ENCODE measurements around the gene TMEM250.
A peak's percentile ranks its signal among the peaks of the same experiment; 100 is the strongest.

TMEM250 gene

DNA sequence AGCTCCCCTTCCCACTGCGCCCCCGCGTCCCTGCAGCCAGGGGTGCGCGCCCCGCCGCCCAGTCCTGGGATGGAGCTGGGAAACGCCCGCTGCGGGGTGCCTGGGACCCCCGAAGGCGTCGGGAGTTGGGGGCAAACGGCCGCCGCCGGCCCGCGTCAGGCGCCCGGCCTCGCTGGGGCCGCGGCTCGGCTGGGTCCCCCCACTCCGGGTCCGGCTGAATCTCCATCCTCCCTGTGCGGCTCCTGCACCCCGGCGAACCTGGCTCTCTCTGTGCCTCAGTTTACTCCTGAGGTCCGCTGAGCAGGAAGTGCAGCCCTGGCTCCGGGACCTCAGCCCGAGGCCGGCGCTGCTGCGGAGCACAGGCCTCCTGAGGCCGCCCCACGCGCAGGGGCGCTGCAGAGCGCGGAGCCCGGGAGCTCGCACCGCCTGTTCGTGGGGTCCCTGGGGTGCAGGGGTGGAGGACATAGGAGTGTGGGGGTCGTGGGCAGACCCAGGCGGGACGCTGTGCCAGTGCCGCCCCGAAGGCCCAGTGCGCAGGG, 13.9 kb upstream of the TMEM250 start:
- no peak for DNase-seq (ENCODE audit: low spot score)

DNA sequence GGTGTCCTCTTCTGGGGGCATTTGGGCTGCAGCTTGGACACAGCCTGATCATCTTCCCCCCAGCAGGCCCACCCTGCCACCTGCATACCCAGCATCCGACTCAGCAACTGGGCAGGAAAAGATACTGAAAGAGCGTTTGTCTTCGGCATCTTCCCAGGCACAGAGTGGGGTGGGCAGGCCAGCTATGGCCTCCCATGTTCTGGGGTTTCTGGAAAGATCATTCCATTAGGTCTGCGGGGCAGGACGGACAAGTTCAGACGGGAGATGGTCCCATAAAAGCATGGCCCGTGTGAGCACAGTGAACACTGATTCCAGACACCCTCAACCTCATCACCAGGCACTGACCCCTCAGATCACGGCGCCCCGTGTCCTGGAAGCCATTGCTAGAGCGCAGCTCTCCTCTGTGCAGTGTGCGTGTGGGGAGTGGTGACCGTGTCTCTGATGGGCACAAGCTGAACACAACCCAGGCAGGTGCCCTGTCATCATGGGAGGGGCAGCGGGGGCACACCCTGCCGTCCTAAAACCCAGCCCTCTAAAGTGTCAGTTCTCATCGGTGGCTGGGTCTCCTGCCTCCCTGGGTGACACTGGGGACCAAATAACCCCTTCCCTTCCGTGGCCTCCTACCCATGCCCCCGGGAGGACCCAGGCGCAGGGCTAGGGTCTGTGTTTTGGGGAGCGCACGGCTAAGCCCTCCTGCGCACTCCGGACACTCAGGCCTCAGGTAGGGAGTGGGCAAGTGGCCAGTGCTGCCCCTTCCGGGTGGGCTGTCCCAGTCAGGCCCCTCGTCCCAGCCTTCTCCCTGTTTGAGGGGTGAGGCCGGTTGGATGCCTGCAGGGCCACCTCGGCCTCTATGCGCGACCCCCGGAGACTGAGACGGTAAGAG, 13.2 kb upstream of the TMEM250 start:
- no peak for DNase-seq (ENCODE audit: low spot score)

DNA sequence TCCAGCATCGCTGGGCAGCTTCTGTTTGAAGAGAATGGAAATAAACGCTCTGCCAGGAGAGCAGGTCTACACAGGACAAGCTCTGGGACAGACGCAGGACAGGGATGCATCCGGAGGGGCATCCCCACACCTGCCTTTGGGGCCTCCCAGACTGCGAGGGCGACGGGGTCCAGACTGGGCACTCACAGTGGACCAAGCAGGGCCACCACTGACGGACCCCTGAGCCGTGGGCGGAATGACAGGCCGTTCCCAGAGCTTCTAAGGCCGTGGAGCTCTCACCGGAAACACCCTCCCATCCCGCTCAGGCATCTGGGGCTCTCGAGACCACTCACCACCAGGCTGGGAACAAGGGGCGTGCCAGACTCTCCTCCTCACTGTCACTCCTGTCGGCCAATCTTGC, 10.5 kb upstream of the TMEM250 start:
- no peak for DNase-seq (ENCODE audit: low spot score)

DNA sequence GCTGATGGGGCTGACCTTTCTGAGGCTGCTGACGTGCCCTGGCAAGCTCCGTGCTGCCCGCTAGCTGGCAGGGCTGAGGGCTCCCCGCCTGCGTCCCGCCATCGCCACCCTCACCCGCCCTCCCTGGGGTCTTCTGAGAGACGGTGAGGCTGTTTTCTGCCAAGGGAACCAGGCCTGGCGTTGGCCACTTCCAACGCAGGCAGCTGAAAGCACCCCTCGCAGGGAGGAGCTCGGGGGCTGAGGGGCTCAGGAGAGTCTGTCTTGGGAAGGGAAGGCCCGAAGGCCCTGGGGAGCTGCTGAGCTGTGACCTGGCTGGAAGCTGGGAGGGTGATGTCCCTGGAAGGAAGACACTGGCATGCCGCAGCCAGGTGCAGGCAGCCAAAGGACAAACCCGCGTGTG, 9.8 kb upstream of the TMEM250 start:
- DNase-seq (ENCODE audit: low spot score) = no peak

DNA sequence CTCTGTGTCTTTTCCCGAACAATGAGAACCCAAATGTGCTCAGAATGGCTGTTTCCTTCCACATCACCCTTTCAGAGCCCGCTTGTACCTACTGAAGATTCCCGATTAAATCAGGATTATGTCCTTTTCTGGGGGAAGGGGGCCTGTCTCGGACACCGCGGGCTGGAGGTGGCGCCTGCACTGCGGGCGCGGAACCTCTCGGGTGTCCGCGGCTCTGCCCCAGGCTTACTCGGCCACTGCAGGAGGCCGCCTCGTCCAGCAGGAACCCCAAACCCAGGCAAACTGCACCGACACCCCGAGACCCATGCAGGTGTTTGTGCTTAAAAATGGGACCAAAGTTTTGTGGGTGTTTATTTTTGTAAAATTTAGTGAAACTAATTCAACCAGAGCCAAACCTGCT, 8.6 kb upstream of the TMEM250 start:
- no peak for DNase-seq (ENCODE audit: low spot score)

DNA sequence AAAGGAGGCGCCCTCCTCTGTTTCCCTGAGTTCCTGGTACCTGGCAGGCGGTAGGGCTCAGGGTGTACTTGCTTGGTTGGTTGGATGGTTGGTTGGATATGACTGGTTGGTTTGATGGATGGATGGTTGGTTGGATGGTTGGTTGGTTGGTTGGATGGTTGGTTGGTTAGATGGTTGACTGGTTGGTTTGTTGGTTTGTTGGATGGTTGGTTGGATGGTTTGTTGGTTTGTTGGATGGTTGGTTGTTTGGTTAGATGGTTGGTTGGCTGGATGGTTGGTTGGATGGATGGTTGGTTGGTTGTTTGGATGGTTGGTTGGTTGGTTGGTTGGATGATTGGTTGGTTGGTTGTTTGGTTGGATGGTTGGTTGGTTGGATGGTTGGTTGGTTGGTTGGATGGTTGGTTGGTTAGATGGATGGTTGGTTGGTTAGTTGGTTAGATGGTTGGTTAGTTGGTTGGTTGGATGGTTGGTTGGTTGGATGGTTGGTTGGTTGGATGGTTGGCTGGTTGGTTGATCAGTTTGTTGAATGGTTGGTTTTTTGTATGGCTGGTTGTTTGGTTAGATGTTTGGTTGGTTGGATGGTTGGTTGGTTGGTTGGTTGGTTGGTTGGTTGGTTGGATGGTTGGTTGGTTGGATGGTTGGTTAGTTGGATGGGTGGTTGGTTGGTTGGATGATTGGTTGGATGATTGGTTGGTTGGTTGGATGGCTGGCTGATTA, 6.5 kb upstream of the TMEM250 start:
- no peak for DNase-seq (ENCODE audit: low spot score)

DNA sequence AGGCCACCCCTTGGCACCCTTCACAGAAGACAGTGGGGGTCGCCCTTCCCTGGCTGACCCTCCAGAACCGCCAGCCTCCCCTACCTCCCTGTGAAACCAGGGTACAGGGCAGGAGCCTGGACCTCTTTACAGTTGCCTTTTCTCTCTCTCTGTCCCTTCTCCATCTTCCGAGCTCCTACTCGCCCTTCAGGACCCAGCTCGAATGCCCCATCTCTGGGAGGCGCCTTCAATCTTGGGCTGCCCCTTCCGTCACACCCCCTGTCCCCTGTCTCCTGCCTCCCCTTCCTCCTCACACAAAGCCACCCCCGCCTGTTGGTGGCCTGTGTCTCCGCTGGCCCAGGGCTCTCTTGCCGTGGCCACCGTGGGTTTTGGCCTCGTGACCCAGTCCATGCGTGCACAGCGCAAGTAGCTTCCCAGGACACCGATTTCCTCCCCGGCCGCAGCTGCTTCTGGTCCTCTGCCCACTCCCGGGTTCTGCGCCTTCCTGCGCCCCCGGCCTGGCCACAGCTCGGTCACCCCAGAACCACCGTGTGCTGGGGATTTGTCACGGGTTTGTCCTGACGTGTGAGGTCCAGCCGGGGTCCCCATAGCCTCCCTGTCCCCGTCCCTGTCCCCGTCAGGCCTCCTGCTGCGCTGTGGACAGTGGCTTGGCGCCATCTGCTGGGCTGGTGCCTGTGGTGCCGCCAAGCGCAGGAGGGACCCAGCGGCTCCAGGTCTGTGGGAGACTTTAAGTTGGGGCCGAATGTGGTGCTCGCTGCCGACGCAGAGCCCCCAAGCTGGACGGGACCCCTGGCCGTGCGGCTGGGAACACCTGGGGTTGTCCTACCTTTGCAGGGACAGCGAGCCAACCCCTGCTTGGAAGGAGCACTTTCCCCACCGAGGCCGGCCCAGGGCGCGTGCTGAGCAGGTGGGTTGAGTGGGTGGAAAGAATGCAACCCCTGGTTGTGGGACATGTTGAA, 4.0 kb upstream of the TMEM250 start:
- peak; percentile 87 for DNase-seq (ENCODE audit: low spot score)

DNA sequence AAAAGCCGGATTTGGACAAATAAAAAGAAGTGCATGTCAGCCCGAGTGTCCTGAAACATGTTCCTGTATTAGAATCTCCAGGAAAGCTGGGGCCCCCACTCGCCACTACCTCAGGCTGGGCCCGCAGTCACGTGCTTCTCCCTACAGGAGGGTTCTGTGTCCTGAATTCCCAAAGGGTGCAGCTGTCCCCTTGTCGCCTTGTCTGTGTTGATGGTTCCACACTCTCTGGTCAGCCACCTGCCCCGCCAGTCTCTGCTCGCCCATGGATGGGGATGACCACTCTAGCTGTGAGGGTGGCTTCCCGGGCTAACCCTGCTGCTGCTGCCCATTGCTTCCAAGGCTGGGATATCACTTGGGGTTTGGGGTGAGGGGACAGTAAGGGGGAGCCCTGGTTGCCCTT, 3.1 kb upstream of the TMEM250 start:
- DNase-seq (ENCODE audit: low spot score) = no peak

DNA sequence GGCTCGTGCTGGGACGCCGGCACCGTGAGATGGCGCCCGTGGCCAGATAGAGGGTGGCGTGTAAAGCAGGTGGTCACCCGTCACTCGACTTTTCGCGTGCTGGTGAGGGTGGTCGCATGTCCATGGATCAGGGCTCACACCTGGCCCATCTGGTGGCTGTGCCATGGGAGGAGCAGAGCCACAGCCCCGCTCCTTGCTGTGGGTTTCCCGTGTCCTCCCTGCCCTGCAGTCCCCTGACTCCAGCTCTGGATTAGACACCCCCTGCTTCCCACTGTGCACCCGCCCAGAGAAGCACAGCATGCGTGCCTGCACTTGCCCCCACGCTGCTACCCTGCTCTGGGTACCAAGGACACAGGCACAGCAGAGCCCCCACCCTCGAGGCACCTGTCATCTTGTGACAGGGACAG, 1.8 kb upstream of the TMEM250 start:
- no peak for DNase-seq (ENCODE audit: low spot score)

DNA sequence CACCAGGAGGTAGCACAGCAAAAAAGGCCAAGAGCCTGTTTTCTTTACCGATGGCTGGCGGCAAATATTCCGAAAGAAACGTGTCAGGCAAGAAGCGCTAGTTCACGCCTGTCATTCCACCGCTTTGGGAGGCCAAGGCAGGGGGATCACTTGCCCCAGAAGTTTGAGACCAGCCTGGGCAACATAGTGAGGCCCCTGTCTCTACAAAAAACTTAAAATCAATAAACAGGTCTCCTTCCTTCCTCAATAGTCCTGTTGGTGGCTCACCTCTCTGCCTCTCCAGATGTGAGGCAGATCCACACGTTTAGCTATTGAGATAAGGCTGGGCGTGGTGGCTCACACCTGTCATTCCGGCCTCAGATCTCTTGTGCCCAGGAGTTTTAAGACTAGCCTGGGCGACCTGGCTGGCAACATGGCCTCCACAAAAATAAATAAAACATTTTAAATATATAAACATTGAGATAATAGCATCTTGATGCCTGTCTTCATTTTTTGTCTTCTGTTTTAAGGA, 1.3 kb upstream of the TMEM250 start:
- no peak for DNase-seq (ENCODE audit: low spot score)

DNA sequence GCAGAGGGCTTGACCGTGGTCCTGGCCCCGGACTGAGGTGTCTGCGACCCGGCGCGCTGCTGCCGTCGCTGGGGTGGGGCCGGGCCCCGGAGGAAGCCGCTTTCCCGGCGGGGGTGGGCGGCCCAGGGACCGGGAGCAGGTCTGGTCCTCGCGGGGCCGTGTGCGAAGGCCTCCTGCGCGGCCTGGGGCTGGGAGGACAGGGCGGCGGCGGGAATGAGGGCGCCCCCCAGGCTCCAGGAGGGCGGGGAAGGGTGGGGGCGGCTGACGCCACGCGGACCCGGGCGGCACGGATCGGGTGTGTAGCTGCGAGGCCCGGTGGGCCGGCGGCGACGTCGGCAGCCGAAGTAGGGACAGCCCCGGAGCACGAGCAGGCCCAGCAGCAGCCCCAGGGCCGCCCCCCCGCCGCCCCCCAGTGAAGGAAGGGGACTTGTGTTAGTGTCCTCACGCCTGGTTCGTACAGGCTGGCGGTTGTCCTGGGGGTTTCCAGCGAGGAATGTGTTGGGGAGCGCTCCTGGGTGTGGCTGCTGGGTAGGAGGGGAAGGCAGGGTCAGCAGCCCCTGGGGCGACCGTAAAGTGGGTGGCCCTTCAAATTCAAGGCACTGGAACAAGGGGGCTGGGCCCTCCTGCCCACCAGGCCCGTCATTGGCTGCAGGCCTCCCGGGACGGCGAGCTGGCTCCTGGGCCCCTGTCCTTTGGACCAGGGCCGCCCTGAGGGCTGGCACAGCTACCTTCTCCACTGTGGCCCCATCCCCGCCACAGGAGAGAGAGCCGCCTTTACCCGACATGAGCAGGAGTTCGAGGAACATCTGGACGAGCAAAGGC, 597 bp upstream of the TMEM250 start:
- DNase-seq (ENCODE audit: low spot score) = no peak

DNA sequence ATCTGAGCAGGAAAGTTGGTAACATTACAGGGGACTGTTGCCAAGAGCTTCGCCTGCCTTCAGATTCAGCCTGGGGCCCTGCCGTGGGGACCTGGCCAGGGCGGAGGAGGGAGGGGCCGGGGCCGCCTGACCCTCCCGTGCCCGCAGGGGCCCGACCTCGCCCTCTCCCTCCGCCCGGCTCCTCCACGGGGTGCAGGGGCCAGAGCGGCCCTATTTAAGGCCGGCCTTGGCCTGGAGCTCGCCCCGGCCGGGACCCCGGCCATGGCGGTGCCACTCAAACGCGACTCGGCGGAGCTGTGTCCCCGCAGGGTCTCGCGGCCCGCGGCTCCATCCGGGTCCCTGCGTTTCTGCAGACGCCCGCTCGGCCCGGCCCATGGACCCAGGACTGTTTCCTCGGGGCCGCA, 757 bp downstream of the TMEM250 start:
- DNase-seq (ENCODE audit: low spot score) = no peak

DNA sequence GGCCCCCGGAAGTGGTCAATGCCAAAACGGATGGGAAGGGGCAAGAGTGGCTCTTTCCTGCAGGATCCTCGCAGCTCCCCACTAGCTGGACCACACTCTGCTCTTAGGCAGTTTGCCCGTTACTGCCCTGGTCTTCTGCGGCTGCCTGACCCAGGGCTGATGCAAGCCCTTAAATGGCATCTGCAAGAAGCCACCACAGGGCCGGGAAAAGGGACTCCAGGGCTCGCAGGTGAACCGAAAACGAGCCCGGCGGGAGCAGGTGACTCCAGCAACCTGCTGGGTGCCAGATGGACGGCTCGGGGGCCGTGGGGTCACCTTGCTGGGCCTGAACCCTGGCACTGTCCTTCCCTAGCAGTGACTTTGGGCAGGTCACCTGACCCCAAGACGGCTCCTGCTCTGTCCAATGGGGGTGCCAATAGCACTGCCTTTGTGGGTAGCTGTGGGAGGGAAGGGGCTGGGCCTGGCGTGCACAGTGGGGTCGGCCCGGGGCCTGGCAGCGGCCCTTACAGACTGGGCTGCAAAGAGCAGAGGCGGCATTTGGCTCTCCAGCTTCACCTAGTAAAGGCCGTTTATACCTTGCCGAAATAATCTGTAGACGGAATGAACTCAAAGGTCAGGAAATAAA, 1.3 kb downstream of the TMEM250 start:
- no peak for DNase-seq (ENCODE audit: low spot score)

DNA sequence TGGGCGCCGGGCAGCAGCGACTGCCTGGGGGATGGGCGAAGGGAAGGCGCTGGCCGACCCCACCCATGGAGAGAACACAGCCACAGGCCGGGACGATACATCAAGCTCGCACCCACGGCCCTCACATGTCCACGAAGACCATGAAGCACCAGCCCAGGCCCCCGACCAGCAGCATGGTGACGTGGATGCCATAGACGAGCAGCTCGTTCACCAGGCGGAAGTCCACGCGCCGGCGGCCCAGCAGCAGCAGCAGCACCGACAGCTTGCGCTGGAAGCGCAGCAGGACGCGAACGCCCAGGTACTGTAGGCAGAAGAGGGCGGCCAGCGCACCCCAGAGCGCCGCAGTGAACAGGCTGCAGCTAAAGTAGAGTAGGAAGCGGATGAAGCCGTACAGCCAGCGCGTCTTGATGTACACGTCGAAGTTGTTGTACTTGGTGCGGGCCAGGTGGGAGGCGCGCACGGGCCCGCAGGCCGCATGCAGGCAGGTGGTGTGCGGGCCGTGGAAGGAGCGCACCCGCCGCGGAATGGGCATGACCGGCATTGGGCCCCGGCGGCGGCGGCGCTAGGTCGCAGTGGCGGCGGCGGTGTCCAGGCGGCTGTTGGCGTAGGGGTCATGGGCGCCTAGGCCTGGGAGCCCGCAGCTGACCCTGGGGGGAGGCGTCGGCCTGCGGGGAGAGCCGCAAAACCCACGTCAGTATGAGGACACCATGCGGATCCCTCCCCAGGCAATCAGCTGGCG, 2.1 kb downstream of the TMEM250 start:
- DNase-seq (ENCODE audit: low spot score) = no peak

DNA sequence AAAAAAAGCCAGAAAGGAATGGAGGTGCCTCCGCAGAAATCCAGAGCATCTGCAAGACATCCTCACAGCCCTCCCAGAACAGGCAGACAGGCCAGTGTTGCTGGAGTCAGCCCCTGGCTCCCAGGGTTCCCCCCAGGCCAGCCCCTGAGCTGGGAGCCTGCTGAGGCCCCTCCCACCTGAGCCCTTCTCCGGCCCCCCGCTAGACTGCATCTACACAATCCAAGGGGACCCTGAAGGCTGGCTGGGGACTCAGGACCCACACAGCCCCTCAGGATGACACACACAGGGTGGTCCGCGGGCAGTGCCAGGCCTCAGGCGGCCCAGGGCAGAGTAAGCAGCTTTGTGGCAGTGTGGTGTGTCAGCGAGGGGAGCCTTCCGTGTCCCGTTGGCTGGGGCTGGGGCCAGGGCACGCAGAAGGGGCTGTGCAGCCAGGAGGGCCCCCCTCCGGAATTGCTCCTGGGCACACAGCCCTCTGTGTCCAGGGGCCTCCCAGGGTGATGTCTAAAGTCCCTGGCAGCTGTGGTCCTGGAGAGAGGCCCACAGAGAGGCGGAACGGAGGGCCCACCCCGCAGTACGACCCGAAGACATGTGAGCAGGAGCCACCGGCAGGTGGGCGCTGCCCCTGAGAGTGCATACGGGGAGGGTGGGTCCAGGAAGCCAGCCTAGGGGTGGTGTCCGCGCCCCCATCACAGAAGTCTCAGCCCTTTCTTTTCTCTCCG, 2.9 kb downstream of the TMEM250 start:
- no peak for DNase-seq (ENCODE audit: low spot score)

DNA sequence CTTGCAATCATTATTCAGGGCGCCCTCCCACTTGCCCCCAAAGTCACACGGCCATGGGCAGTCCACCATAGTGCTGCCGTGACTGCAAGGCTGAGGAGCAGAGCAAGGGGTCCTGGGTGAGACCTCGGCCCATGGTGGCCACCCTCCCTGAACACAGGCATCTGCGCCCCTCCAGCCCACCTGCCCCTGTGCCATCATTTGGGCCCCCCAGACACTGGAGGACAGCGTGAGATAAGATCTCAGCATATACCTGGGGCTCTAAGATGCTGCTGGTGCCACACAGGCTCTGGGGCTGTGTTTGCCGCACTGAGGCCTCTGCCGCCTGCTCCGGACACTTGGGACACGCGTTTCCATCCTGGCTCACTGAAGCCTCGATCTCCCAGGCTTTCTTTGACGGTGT, 3.5 kb downstream of the TMEM250 start:
- no peak for DNase-seq (ENCODE audit: low spot score)

DNA sequence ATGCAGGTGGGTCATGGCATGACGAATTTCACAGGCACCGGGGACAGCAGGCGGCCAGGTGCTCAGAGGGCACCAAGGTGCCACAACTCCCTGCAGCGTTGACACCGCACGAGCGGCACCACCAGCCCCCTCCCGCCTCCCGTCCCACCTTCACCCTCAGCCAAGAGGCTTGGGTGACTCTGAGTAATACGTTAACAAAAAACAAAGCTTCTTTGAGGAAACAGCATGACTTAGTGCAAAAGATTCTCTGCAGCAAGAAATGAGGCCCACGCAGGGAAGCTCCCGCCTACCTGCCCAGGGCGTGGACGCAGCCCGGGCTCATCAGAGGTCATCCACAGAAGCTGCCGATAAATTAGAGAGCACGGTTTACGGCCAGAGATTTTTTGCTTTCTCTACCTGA, 4.1 kb downstream of the TMEM250 start:
- DNase-seq (ENCODE audit: low spot score) = no peak

DNA sequence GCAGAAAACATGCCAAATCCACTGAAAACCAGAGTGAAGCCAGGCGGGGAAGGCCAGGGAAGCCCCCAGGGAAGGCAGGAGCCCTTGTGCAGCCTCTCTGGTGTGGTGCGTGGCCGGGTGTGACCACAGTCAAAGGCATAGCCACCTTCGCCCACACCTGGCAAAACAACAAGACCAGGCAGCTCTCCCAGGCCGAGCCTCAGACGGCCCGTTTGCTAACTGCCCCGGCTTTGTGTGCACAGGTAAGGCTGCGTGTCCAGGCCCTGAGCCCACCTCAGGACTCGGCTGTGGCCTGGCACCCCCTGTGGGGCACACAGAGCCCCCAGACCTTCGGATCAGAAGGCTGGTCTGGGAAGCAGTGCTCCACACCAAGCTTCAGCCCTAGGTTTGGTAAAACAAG, 6.1 kb downstream of the TMEM250 start:
- no peak for DNase-seq (ENCODE audit: low spot score)

DNA sequence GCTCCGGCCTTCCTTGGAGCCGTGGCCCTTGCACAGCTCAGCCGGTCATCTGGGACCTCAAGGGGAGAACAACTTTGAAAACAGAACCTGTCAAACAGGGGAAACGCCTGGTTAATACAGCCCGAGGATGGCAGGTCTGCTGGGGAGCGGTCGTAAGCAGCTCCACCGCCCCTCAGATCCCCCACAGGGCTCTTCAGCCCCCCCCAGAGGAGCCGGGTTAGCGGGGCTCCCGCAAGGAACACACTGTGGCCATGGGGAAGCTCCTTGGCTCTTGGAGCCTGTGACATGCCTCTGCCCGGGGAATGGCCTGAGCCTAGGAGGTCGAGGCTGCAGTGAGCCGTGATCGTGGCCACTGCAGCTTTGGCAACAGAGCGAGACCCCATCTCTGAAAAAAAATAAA, 6.8 kb downstream of the TMEM250 start:
- no peak for DNase-seq (ENCODE audit: low spot score)

All from D341Med (cell line).